Posterior cingulate gyrus (tissue), 11 donors: ENCODE data around the gene SERBP1.
"Not testable (repeated sequence)": the region's sequence is repeated elsewhere in the genome, so short reads cannot be mapped to it uniquely, and the experiment has no call there.

ENCODE experiments used
- DNase-seq, 10 donors: peaks; one replicate each; pipeline versions ENCODE4 v3.0.0 to v3.0.0-alpha.2; 2020 to 2021; ENCODE audit warnings: mixed read lengths in 3 of 10
- intact Hi-C: fragments of 100-400 bp; cut with DNase I; formaldehyde crosslinking; loops from one replicate; pipeline ENCODE4 v1.15.1; 2023

The SERBP1 gene

DNA sequence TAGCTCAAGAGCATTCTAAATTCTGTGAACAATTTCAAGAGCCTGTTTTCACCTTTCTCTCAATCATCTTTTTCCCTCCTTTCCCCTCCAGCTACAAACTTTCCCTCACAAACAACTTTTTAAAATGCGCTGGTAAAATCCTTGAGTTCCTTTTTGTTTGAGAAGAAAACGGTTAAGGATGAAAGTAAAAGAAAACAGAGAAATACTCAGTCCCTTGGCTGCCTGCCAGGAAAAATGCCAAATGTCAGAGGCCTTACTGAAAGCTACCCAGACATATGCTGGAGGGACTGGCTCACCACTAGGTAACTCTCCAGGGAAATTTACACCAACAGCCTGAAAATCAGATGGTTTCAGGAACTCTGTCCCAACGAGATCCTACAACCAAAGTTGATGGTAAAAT is 11.0 kb upstream of the SERBP1 start:
- intact Hi-C loops, result no loop called here
- DNase-seq, result peak in 1 of 10 donors; percentile 28

DNA sequence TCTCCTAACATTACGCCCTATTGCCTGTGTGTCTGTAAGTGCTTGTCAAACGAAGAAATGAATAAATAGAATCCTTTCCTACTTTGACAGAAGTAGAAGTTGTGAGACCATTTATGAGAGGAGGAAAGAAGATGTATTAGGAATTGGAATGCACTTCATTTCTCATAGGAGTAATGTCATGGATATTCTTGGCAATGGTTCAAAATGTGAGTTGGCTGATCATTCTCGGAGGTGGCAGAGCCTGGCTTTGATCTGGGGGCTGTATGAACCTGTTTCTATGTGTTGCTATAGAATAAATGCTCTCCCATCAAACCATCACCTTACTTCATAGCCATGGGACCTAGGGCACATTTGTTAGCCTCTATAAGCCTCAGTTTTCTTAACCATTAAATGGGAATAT is 10.1 kb upstream of the SERBP1 start:
- intact Hi-C loops, result no loop called here
- no peak for DNase-seq

DNA sequence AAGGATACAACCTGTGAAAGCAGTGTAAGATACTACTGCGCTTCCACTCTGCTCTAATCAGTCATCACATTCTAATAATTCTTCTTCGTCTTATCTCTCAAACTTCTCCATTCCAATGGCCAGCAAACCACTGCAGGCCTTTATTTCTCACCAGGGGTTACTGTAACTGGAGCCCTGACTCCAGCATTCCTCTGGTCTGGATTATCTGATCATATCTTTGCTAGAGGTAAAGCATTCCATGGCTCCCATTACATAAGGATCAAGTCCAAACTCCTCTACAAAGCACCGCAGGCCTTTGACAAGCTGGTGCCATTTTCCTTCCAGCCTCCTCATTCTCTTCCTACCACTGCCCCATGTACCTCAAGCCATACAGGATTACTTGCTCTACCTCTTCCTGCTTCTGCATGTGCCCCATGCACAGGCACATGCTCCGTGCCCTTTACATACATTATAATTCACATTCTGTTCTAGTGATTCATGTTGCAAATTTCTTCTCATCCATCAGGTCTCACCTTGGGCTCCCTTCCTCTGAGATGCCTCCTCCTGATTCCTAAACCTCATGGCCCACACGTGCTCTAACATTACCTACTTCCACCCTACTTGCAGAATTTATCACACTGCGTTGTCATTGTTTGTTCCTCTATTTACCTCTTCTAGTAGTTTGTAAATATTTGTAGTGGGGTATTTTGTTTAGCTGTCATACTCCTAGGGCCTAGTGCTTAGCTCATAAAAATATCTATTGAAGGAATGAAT is 9.3 kb upstream of the SERBP1 start:
- DNase-seq, result no peak
- intact Hi-C loops, result no loop called here

DNA sequence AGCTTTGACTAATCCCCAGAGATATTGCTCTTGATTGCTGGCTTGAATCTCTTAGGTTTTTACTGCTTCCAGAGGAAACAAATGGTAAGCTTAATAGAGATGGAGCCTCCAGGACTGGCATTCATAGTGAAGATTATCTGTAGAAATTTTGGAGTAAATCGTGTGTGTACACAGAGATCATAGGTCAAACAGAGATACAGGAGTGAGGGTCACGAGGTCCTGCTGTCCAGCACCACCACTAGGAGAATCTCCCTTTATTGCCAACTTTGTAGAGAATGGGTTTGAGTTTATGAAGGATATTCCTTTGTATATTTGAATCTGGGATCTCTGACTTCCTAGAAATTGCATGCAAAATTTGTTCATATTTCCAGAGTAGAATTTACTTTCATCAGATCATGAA is 7.8 kb upstream of the SERBP1 start:
- no peak for DNase-seq
- intact Hi-C loops, result no loop called here

DNA sequence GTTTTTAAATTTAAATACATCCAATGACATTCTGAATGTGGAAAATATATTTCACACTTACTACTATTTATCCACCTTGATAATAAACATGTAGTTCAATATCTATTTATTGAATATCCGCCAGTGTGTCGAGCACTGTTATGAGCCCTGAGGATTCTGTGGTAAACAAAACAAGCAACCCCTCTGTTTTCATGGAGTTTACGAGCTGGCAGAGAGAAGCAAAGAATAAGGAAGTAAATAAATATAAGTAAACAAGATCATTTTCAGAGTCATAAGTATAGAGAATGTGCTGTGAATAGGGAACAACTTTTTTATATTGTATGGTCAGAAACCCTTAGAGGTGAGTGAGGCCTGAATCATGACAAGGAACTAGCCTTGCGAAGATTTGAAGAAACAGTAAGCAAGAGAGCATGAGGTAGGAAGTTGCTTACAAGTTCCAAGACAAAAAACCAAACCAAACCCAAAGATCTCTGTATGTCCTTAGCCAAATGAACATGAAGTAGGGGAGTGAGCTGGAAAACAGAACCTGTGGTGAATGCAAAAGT is 6.4 kb upstream of the SERBP1 start:
- DNase-seq, result no peak
- intact Hi-C loops, result no loop called here

DNA sequence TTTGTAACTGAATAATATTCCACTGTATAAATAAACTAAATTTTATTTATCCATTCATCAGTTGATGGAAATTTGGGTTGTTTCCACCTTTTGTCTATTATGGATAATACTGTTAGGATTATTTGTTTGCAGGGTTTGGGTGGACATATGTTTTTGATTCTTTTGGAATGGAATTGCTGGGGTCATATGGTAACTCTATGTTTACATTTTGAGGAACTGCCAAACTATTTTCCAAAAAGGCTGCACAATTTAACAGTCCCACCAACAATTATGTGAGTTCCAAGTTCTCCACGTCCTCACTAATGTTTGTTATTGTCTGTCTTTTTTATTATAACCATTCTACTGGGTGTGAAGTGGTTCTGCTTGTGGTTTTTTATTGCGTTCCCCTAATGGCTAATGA is 4.3 kb upstream of the SERBP1 start:
- no peak for DNase-seq
- intact Hi-C loops, result no loop called here

DNA sequence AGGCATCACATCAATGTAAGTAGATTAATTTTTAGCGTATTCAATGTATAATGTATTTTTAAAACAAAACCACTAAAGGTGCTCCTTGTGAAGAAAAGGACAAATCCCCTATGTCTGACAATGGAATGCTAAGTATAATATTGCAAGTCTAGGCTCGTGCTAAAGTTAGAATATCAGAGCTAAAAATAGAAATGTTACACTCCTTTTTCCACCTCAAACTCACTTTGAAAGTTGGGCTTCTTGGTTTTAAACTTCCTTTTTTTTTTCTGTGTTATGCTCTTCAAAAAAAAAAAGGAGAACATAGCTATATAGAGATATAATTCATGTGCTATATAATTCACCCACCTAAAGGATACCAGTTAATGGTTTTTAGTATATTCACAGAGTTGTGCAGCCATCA is 3.6 kb upstream of the SERBP1 start:
- DNase-seq, result no peak
- intact Hi-C loops, result no loop called here

DNA sequence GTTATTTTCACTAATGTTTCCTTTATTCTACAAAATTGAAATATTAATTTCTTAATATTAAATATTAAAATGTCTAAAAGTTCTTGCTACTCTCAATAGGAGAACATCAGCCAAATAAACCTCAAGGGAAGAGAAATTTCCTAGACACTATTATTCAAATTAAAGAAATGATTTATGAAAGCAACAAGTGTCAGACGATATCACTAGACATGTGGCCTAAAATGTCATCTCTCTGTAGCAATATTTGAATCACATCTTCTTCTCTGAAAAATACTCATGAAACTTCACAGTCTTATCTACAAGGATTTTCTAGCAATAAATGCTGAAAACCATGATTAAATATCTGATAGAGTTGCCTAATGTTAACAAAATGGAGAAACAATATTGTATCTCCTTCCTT is 2.5 kb upstream of the SERBP1 start:
- intact Hi-C loops, result no loop called here
- no peak for DNase-seq

DNA sequence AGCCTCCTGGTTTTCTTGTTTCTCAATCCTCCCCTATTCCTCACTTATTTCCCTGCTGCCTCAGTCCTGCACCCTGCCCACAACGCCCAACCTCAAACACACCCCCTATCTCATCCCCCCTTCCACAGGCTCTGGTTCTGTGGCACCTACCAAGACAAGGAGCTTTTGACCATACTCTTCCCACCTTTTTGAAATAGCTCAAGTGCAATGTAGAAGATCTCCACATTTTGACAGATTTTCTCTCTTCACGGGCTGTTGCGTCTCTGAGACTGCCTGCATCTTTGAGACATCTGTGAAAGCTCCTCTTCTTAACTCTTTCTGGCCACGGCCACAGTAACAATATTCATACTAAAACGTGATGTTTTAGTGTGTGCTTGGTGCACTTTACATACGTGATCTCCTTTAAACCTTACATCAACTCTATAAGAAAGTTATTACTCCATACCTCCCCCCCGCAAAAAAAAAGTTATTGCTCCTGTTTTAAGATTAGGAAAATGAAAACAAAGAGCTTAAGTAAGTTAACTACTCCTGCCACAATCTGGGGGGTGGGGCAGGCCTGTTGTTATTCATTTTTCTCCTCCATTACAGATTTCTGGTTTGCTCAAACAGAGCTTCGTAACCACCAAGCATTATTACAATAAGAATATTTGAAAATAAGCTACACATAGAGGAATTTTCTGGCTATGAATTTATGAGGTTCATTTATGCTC is 1.8 kb upstream of the SERBP1 start:
- intact Hi-C loops, result no loop called here
- DNase-seq, result no peak

DNA sequence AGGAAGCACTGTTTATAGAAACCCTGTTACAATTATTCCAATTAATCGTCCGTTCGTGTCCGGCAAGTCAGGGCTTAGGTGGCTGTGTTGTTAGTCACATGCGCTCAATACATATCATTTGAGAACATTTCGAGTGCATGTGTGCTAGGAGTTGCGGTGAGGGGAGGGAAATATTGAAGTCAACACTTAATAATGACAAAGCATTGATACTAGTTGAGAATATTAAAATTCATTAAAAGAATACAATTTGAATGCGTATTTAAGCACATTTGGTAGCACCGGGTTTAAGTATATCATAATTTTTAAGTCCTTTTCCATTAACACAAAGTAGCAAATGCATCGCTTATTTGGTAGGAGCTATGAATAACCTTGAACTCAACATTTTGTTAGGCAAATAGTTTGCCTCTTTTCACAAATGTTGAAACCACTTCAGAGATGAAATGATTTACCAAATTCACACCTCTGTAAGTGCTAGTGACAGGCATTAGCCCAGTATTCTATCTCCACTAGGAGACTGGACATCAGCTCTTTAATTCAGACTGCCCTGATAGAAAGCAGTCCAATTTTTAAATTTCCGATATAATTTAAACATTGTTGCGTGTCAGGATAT is 1.1 kb upstream of the SERBP1 start:
- DNase-seq, result no peak
- intact Hi-C loops, result no loop called here

DNA sequence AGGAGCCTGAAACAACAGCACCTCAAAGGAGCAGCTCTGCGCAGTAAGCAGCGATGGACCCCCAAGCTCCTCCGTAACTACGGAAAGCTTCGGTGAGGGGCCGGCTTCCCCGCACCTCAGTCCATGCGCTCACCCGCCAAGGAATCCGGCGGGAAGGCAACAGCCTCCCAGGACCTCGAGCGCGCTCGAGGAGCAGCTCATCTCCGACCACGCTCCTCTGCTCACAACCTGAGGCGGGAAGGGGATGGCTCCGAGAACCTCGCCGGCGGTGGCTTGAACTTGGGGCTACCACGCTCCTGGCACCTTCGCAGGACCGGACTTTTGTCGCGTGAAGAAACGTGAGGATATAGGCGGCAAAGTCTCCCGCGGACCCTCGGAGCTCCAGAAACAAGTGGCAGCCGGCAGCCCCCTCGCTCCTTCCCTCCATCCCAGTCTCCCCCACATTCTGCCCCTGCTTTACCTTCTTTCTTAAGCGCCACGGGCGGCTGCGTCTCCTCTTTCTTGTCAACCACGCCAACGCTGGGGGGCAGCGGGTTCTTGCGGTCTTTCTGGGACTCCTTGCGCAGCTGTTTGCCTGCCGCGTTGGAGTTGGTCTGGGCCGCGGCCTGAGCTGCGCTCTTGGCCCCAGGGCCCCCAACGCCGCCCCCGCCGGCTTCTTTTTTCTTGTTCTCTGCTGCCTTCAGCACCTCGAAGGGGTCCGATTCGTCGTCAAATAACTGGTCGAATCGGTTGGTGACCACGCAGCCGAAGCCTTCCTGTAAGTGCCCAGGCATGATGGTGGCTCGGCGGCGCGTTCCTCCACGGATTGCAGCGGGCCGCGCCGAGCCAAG is 459 bp downstream of the SERBP1 start:
- DNase-seq, result peak in 8 of 10 donors; percentile 15 to 85 (median 24)
- intact Hi-C loops, result loop anchor here (10.0 kb wide), 1 partner anchor 75 kb away; no protein-coding TSS in a partner anchor

DNA sequence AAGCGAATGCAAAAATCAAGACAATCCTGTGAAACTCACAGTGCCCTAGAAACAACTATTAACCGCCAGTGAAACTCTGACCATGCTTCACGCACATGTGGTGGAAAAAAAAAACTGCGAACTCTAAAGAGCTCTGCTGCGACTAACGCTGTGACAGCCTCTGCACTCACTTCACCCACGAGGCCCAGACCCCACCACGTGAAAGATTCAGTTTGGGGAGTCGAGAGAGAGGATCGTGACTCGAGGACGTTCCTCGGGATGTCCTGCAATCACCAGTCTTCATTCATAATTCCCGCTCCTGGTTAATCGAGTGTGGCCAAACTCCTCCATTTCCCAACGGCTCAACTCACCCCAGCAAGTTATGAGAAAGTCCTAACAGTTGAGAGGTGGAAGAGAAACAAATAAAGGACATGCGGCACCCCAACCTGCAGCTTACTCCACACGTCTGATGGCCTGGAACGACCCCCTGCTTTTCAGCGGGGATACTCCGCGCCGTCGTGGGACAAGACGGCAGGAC is 1.1 kb downstream of the SERBP1 start:
- DNase-seq, result peak in 1 of 10 donors; percentile 21
- intact Hi-C loops, result loop anchor here (10.0 kb wide), 1 partner anchor 76 kb away; no protein-coding TSS in a partner anchor

DNA sequence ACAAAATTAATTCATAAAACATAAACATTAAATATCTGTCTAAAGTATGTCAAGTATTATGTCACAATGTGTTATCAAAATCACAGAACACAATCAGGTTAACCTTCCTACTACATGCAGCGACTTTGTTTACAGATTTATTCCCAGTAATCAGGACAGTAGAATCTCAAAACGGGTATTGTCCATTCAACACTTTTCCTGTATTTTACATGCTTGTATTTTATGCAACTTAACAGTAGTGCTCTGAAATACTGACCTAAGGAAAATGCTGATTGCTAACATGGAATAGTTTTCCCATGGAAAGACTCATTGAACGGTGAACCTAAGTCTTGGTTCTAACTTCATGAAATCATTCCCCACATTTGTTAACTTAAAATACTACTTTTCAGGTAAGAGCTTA is 2.3 kb downstream of the SERBP1 start:
- intact Hi-C loops, result loop anchor here (10.0 kb wide), 1 partner anchor 77 kb away; no protein-coding TSS in a partner anchor
- DNase-seq, result no peak

DNA sequence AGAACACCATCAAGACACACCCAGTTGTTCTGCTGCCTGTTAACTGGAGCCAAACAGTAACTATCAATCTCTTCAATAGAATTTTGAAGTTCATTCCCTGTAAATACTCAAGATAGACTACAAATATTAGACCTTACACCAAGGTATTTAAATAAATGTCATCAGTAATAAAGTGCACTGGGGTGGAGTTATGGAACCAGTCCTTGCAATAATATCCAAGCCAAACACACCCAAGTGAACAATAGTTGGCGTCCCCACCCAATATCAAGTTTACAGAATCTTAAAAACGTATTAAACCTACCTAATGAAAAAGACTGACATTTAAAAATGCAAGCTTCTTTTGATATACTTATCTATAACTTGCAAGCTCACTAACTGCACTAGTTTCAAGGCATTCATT is 2.7 kb downstream of the SERBP1 start:
- intact Hi-C loops, result loop anchor here (10.0 kb wide), 1 partner anchor 77 kb away; no protein-coding TSS in a partner anchor
- DNase-seq, result no peak

DNA sequence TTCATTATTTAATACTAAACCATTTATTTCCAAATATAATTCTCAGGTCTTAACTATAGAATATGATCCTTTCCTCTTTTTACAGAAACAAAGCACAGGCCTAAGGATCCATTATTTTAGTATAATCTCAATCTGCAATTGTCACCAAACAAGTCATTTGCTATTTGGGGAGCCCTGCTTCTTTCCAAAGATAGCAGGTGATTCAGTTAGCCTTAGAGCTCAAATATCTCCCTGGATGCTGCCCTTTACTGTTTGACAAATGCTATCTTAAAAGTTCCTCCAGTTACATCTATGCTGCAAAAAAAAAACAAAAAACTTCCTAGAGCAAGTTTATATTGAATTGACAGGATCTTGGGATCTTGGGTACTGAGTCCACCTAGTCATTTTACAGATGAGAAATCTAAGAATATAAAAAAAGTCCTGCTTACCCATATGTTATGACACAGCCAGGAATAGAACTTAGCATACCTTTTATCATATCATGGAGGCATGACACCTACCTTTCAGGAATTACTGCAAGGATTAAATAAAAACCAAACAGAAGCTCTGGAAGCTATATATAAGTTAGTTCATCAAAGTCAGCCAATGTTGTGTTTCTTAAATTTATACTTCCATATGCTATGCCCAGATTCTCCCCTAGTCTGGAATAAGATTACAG is 9.2 kb downstream of the SERBP1 start:
- no peak for DNase-seq
- intact Hi-C loops, result loop anchor here (10.0 kb wide), 1 partner anchor 84 kb away; no protein-coding TSS in a partner anchor

DNA sequence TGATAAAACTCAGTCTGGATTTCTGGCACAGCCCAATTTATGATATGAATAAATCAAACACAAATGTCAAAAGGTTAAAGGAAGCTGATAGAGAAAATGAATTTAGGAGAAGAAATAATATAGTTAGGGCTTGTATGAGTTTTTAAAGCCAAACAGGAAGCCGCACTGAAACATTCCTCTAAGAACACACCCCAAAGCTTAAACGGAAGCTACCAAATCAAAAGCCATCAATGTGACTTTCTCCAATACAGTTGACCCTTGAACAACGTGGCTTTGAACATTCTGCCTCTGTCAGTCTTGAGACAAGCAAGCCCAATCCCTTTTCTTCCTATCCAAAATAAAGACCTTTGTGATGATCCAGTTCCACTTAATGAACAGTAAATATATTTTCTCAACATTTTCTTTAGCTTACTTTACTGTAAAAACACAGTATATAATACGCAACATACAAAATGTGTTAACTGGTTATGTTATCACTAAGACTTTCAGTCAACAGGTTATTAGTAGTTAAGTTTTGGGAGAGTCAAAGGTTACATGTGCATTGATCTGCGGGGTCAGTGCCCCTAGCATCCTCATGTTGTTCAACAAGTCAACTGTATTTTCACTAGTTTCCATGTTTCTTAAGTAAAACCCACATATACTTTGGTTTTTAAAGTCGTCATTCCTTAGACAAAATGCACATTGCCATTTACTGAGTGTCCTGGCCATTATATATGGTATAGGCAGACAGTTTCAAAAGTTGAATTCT is 11.2 kb downstream of the SERBP1 start:
- DNase-seq, result no peak
- intact Hi-C loops, result no loop called here

DNA sequence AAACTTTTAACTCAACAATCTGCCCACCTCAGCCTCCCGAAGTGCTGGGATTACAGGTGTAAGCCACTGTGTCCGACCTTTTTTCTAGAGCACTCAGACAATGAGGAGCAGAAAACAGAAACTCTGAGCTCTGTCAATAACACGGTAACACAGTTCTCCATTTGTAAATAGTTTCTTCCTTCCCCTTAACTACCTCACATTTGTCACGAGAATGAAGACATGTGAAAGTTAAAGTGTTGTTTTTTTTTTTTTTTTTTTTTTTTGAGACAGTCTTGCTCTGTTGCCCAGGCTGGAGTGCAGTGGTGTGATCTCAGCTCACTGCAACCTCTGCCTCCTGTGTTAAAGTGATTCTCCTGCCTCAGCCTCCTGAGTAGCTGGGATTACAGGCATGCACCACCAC is 12.5 kb downstream of the SERBP1 start:
- intact Hi-C loops, DNase-seq: not testable (repeated sequence)

DNA sequence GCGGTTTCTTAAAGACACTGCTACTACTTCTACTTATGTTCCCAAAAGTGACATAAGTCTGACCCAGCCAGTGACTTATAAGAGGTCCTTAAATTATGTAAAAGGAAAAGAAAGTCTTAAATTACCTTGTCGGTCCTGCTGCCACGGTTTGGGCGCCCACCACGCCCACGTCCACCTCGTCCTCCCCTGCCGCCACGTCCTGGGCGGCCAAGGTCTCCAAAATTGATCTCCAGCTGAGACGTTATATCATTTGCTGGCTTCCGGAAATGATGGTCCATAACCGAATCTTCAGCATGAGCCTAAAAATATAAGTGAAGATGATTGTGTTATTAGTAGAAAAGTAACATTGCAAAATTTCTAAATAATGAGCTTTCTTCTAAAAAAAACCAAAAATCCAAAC is 15.2 kb downstream of the SERBP1 start:
- no peak for DNase-seq
- intact Hi-C loops, result no loop called here

DNA sequence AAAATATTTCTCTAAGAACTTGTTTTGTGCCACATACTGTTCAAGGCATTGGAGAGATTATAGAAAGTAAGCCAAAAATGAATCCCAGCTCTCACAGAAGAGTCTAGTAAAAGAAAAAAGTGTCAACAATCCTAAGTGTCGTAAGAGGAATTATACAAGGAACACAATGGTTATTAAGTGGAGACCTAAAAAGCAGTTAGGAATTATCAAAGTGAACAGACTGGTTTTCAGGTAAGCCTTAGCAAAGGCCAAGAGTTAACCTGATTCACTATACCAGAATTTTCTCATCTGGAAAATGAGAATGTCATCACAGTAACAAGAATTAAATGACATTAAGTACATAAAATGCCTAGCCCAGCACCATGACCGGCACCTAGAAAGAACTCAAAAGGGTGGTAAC is 15.6 kb downstream of the SERBP1 start:
- DNase-seq, result no peak
- intact Hi-C loops, result no loop called here
